Effector memory CD4-positive, alpha-beta T cell (primary cell): ENCODE measurements around the gene SLC23A3.

Source experiments
- DNase-seq, 3 donors: peaks; one replicate each; pipeline ENCODE4 v3.0.0-alpha.2; 2020
- H3K27ac ChIP-seq: 2 replicates; pipeline ENCODE4 v1.7.0; 2013; ENCODE audit warnings: mild to moderate bottlenecking, low read length, moderate library complexity; ENCODE audit not compliant: insufficient read depth, poor library complexity, severe bottlenecking
- H3K27me3 ChIP-seq: replicated peaks from 2 replicates; pipeline ENCODE4 v1.7.0; 2013; ENCODE audit warnings: mild to moderate bottlenecking, low read length; ENCODE audit not compliant: insufficient read depth, control insufficient read depth, poor library complexity, severe bottlenecking
- H3K36me3 ChIP-seq: 2 replicates; pipeline ENCODE4 v1.7.0; 2013; ENCODE audit warnings: mild to moderate bottlenecking, low read length, moderate library complexity; ENCODE audit not compliant: control insufficient read depth, insufficient read depth
- H3K4me1 ChIP-seq: 2 replicates; pipeline ENCODE4 v1.7.0; 2013; ENCODE audit warnings: low read length, mild to moderate bottlenecking; ENCODE audit not compliant: control insufficient read depth, insufficient read depth, poor library complexity, severe bottlenecking
- H3K4me3 ChIP-seq: 2 replicates; pipeline ENCODE4 v1.7.0; 2013; ENCODE audit warnings: low read length, low read depth, mild to moderate bottlenecking; ENCODE audit not compliant: insufficient read depth, poor library complexity, severe bottlenecking
- H3K9me3 ChIP-seq: 2 replicates; pipeline ENCODE4 v1.7.0; 2013; ENCODE audit warnings: mild to moderate bottlenecking, low read length, moderate library complexity; ENCODE audit not compliant: control insufficient read depth

Gene SLC23A3

DNA sequence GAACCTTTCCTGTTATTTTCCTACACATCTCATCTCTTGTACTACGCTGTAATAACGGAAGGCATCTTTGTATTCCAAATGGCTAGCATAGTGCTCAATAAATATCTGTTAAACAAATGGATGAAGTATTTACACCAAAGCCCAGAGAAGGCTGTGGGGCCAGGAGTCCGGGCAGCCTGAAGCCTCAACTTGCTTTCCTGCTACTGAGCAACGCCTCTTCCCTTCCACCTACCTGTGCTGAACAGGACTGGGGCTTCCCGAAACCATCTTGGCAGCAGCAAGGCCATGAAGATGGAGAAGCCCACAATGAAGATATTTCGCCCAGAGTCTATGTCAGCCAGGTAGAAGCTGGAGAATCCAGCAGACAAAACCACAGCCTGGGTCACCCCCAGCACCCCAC is 6.7 kb downstream of the SLC23A3 start:
- H3K27me3 ChIP-seq, result no peaks in the 10 kb centered on the region
- no peak for DNase-seq
- H3K4me1 ChIP-seq, result peaks cover 11% of the 10 kb centered on the region
- no peaks in the 10 kb centered on the region for H3K36me3 ChIP-seq
- no peak overlapping the region for H3K4me3 ChIP-seq
- no peak overlapping the region for H3K27ac ChIP-seq
- H3K9me3 ChIP-seq, result no peaks in the 10 kb centered on the region

- DNase-seq, result no peak
- Histone ChIP-seq H3K9me3 (no peaks in the 10 kb centered on the region), H3K27ac (peak overlapping the region; percentile 72), H3K27me3 (no peaks in the 10 kb centered on the region), H3K4me1 (peaks cover 11% of the 10 kb centered on the region), H3K36me3 (peaks cover 8% of the 10 kb centered on the region), H3K4me3 (peak overlapping the region; percentile 68)
Observed at GRCh38 chr2:219161097-219161496, 8.7 kb downstream of the SLC23A3 start.

GRCh38 chr2:219160186-219161017 is 9.4 kb downstream of the SLC23A3 start, which contains the start of gene NHEJ1:
TSS of gene NHEJ1 (minus strand) at chr2:219160815. CDS start at chr2:219158362, 2,453 bp downstream.
- peak; percentile 88 to 89 (median 89) for DNase-seq
- Histone ChIP-seq H3K4me1 (peaks cover 11% of the 10 kb centered on the region), H3K36me3 (peaks cover 8% of the 10 kb centered on the region), H3K4me3 (peak within 1 kb of the TSS; percentile 68), H3K27ac (peak within 1 kb of the TSS; percentile 72), H3K27me3 (no peaks in the 10 kb centered on the region), H3K9me3 (no peaks in the 10 kb centered on the region)

DNA sequence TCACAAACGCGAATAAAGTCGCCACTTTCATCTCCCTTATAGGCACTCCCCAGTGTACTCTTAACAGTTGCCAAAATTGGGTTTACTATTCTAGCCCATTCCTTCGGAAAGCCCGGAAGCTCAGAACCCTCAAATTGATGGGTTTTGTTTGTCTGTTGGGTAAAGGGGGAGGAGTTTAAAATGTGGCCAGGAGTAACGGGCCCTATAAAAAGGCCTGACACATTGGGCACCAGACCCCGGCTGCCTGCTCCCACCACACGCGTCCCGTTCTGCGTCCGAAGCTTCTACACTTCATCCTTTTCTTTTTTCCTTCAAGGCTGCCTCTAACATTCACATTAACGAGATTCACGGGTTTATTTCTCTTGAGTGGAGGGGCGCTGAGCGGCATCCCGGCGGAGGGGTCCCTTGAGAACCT is 10.1 kb downstream of the SLC23A3 start:
- peak overlapping the region; percentile 72 for H3K27ac ChIP-seq
- no peak for DNase-seq
- peaks cover 11% of the 10 kb centered on the region for H3K4me1 ChIP-seq
- peak overlapping the region; percentile 68 for H3K4me3 ChIP-seq
- no peaks in the 10 kb centered on the region for H3K9me3 ChIP-seq
- H3K27me3 ChIP-seq, result no peaks in the 10 kb centered on the region
- H3K36me3 ChIP-seq, result peaks cover 8% of the 10 kb centered on the region

DNA sequence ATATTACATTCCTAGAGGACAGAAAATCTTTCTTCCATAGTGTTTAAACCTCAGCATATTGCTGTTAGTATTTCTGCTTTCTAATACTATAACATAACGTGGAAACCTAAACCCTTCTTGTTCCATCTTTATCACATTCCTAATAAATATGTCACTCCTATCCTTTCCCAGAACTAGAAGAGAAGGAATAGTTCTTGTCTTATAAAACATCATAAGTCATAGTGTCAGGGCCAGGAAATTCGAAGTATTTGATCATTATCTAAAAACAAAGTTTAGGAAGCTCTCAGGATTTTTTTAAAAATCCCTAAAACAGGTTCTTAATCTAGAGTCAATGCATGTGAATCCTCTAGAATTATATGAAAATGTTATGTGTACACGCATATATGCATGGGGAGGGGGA is 11.2 kb downstream of the SLC23A3 start:
- Histone ChIP-seq H3K4me1 (peaks cover 11% of the 10 kb centered on the region), H3K27me3 (no peaks in the 10 kb centered on the region), H3K36me3 (peaks cover 12% of the 10 kb centered on the region), H3K9me3 (no peaks in the 10 kb centered on the region), H3K4me3 (no peak overlapping the region), H3K27ac (no peak overlapping the region)
- no peak for DNase-seq

GRCh38 chr2:219158025-219158424 is 11.8 kb downstream of the SLC23A3 start:
- Histone ChIP-seq H3K4me1 (peaks cover 11% of the 10 kb centered on the region), H3K27me3 (no peaks in the 10 kb centered on the region), H3K27ac (no peak overlapping the region), H3K4me3 (no peak overlapping the region), H3K9me3 (no peaks in the 10 kb centered on the region), H3K36me3 (peaks cover 16% of the 10 kb centered on the region)
- no peak for DNase-seq

GRCh38 chr2:219157396-219157795 is 12.4 kb downstream of the SLC23A3 start:
- H3K4me1 ChIP-seq, result peaks cover 11% of the 10 kb centered on the region
- peaks cover 16% of the 10 kb centered on the region for H3K36me3 ChIP-seq
- H3K4me3 ChIP-seq, result no peak overlapping the region
- no peak overlapping the region for H3K27ac ChIP-seq
- no peak for DNase-seq
- no peaks in the 10 kb centered on the region for H3K27me3 ChIP-seq
- no peaks in the 10 kb centered on the region for H3K9me3 ChIP-seq

GRCh38 chr2:219155054-219155644 is 14.7 kb downstream of the SLC23A3 start:
- Histone ChIP-seq H3K9me3 (no peaks in the 10 kb centered on the region), H3K4me1 (peaks cover 6% of the 10 kb centered on the region), H3K36me3 (peaks cover 20% of the 10 kb centered on the region), H3K27ac (no peak overlapping the region), H3K4me3 (no peak overlapping the region), H3K27me3 (no peaks in the 10 kb centered on the region)
- peak in 2 of 3 donors; percentile 4 to 18 for DNase-seq

DNA sequence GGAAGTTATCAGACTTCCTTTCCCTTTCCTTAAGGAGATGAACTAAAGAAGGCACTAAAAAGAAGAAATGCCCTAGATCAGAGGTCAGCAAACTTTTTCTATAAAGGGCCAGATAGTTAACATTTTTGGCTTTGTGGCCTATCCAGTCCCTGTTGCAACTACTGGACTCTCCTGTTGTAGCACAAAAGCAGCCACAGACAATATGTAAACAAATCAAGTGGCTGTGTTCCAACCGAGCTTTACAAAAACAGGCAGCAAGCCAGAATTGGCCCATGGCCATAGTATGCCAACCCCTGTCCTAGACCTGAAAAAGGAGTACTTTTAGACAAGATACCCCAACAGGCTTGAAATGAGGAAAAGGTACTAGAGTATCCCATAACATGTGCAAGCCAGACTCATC is 20.2 kb downstream of the SLC23A3 start:
- Histone ChIP-seq H3K27ac (no peak overlapping the region), H3K4me1 (no peaks in the 10 kb centered on the region), H3K36me3 (peaks cover 47% of the 10 kb centered on the region), H3K9me3 (no peaks in the 10 kb centered on the region), H3K4me3 (no peak overlapping the region), H3K27me3 (no peaks in the 10 kb centered on the region)
- no peak for DNase-seq

- Histone ChIP-seq H3K27me3 (no peaks in the 10 kb centered on the region), H3K27ac (no peak overlapping the region), H3K9me3 (no peaks in the 10 kb centered on the region), H3K4me3 (no peak overlapping the region), H3K4me1 (no peaks in the 10 kb centered on the region), H3K36me3 (peaks cover 46% of the 10 kb centered on the region)
- no peak for DNase-seq
Observed at GRCh38 chr2:219142329-219142728, 27.5 kb downstream of the SLC23A3 start.
